ENCODE results near the gene VSIG8.
A peak's percentile ranks its signal among the peaks of the same experiment; 100 is the strongest.

The VSIG8 gene

DNA sequence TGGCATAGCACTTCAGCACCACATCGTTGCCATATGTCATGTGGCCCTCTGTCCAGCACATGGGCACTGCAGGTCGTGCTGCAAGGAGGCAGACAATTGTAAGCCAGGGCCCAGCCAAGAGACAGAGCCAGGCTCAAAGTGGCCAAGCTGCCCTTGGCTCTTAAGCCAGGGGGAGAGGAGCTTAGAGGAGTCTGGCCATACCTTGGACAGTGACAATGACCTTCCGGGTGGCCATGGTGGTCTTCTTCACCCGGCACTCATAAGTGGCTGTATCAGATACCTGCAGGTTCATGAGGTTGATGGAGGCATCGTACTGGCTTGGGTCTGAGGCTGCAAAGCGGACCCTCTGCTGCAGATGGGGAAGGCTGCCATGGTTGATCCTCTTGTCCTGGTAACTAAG is 4.6 kb downstream of the VSIG8 start:
- H3K4me3 ChIP-seq (ENCODE audit: low read depth, low read length): no peak overlapping the region
- DNase-seq (ENCODE audit: low read depth): no peak

GRCh38 chr1:159856576-159856975 is 5.9 kb downstream of the VSIG8 start:
- peak; percentile 42 for DNase-seq (ENCODE audit: low read depth)
- TF ChIP-seq, protein P1, sequence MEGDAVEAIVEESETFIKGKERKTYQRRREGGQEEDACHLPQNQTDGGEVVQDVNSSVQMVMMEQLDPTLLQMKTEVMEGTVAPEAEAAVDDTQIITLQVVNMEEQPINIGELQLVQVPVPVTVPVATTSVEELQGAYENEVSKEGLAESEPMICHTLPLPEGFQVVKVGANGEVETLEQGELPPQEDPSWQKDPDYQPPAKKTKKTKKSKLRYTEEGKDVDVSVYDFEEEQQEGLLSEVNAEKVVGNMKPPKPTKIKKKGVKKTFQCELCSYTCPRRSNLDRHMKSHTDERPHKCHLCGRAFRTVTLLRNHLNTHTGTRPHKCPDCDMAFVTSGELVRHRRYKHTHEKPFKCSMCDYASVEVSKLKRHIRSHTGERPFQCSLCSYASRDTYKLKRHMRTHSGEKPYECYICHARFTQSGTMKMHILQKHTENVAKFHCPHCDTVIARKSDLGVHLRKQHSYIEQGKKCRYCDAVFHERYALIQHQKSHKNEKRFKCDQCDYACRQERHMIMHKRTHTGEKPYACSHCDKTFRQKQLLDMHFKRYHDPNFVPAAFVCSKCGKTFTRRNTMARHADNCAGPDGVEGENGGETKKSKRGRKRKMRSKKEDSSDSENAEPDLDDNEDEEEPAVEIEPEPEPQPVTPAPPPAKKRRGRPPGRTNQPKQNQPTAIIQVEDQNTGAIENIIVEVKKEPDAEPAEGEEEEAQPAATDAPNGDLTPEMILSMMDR (conservative IDR thresholded peaks at IDR 0.05; ENCODE audit: low read depth, low read length): no peak
- H3K4me3 ChIP-seq (ENCODE audit: low read depth, low read length): no peak overlapping the region

More for the DNA sequence above, 4.6 kb downstream of the VSIG8 start:
- TF ChIP-seq, protein P1 (conservative IDR thresholded peaks at IDR 0.05; ENCODE audit: low read depth, low read length): no peak

DNA sequence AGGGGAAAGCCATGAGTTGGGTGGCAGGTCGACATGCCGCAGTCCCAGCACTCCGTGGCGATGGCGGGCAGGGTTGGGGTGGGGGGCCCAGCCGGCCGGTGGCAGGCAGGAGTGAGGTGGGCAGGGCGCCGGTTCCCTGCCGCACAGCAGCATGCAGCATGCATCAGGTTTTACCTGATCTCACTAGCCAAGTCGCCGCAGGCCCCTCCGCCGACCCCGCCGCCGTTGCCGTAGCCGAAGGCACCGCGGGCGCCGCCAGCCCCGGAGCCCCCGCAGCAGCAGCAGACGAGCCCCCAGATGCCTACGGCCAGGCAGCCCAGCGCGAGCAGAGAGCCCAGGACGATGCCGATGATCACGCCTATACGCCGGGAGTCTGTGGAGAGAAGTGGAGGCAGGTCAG is 6.7 kb downstream of the VSIG8 start:
- no peak for DNase-seq (ENCODE audit: low read depth)
- TF ChIP-seq, protein P1 (conservative IDR thresholded peaks at IDR 0.05; ENCODE audit: low read depth, low read length): no peak
- H3K4me3 ChIP-seq (ENCODE audit: low read depth, low read length): peak overlapping the region; percentile 17

GRCh38 chr1:159854693-159855192 is 7.7 kb downstream of the VSIG8 start:
- TF ChIP-seq, protein P1 (conservative IDR thresholded peaks at IDR 0.05; ENCODE audit: low read depth, low read length): no peak
- H3K4me3 ChIP-seq (ENCODE audit: low read depth, low read length): peak overlapping the region; percentile 71
- DNase-seq (ENCODE audit: low read depth): peak; percentile 88

DNA sequence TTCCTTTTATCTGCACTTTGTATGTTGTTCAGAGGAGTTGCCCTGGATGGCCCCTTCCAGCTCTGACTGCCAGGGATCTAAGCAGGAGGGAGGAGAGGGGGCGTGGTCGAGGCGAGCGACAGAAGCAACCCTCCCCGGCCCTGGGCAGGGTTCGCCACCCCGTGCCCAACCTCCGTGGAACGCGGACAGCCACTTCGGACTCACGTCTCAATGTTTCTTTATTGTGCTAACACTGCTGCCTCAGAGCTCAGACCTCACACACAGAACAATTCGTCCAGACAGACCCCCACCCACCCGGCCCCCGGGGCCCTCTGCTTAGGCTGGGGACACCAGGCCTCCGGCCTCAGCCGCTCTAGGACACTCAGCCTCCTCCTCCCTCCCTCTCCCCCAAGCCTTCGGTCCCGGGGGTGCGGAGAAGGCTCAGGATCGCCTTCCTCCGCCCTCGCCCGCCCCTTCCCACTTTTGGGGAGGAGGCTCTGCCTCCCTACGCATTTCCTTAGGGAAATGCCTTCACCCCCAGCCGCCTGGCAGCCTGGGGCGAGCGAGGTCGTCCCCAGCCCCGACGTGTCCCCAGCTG is 8.3 kb downstream of the VSIG8 start:
- peak; percentile 50 for DNase-seq (ENCODE audit: low read depth)
- TF ChIP-seq, protein P1 (conservative IDR thresholded peaks at IDR 0.05; ENCODE audit: low read depth, low read length): no peak
- H3K4me3 ChIP-seq (ENCODE audit: low read depth, low read length): peak overlapping the region; percentile 71

DNA sequence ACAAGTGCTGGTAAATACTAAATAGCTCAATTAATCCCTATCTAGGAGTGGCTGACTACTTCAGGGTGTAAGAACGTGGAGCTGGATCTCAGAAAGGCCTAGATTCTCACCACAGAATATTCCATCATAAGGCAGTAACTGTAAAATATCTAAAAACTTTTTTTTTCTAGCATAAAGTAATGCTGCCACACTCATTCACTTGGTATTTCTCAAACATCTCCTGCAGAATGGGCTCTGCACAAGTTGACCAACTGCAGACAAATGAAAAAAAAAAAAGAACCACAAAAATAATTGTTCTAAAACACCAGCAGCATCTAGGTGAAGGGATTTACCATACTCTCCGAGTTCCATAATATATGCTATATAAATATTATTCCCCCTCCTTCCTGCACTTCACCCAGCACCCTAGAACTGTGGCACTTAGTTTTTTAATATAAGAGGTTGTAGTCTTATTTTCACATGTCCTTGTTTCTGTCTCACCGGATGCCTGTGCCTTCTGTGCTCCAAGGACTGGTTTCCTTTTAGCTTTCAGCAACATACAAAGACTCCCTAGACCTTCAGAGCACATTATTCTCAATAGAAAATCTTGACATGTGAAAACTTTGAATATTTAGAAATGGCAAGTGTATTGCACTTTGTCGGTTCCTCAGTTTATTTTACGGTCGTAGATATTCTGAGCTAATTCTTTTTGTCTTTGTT is 8.9 kb downstream of the VSIG8 start:
- peak overlapping the region; percentile 71 for H3K4me3 ChIP-seq (ENCODE audit: low read depth, low read length)
- TF ChIP-seq, protein P1 (conservative IDR thresholded peaks at IDR 0.05; ENCODE audit: low read depth, low read length): no peak
- DNase-seq (ENCODE audit: low read depth): peak; percentile 45
